CD4-positive, alpha-beta T cell treated with Interleukin-10 for 1 hour (primary cell): ENCODE results near the gene SETD6.

Experiments
- DNase-seq: peaks from one replicate; pipeline ENCODE4 v3.0.0-alpha.2; 2020

SETD6 gene

GRCh38 chr16:58494981-58495520 is 20.3 kb upstream of the SETD6 start:
- DNase-seq = peak; percentile 58

GRCh38 chr16:58495521-58496331 is 19.6 kb upstream of the SETD6 start:
- no peak for DNase-seq

- DNase-seq = no peak
Observed at GRCh38 chr16:58497468-58497867, 17.8 kb upstream of the SETD6 start.

- DNase-seq = no peak
Observed at GRCh38 chr16:58497935-58498334, 17.4 kb upstream of the SETD6 start.

- no peak for DNase-seq
Observed at GRCh38 chr16:58498341-58499091, 16.8 kb upstream of the SETD6 start.

- DNase-seq = no peak
Observed at GRCh38 chr16:58499092-58499511, 16.2 kb upstream of the SETD6 start.

GRCh38 chr16:58499615-58500351 is 15.5 kb upstream of the SETD6 start, which contains the start of gene NDRG4:
Gene NDRG4 (plus strand): TSS chr16:58500143. CDS start chr16:58500249, 106 bp downstream.
- peak; percentile 27 for DNase-seq

- no peak for DNase-seq
Observed at GRCh38 chr16:58500430-58501241, 14.7 kb upstream of the SETD6 start.

GRCh38 chr16:58501242-58502131 is 13.8 kb upstream of the SETD6 start:
- DNase-seq = peak; percentile 46

- DNase-seq = no peak
Observed at GRCh38 chr16:58502217-58502921, 12.9 kb upstream of the SETD6 start.

GRCh38 chr16:58503166-58503862 is 12.0 kb upstream of the SETD6 start:
- DNase-seq = no peak

GRCh38 chr16:58503863-58504688 is 11.2 kb upstream of the SETD6 start:
- no peak for DNase-seq

GRCh38 chr16:58506241-58507194 is 8.8 kb upstream of the SETD6 start:
- no peak for DNase-seq

- DNase-seq = no peak
Observed at GRCh38 chr16:58507195-58507962, 7.9 kb upstream of the SETD6 start.

- DNase-seq = no peak
Observed at GRCh38 chr16:58507963-58508670, 7.2 kb upstream of the SETD6 start.

- DNase-seq = no peak
Observed at GRCh38 chr16:58508671-58509251, 6.6 kb upstream of the SETD6 start.
